ENCODE data around the gene DDX3X. TPM values are rescaled to one million over a fixed set of nuclear protein-coding genes. Genes with fewer than 3 reads are reported as not detected.

Gene DDX3X
- polyA plus RNA-seq, 1 of the 3 experiments (the other 2 are of a cell fraction): 30.9 TPM

DNA sequence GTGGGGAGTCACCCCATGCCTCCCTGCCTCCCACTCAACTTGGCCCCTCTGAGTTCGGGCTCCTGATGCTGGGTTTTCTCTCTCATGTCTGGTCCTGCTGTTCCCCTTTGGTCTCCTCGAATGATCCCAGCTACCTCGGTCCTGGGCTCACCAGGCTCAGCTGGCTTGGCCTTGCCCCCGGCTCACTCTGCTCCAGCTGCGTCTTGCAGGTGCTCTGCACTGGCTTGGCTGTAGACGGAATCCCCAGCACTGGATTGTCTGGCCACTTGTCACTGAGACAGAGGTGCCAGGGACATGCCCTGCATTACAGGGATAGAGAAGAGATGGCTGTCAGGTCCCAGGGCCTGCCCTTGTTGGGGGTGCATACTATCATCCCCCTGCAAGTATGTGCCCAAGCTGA is 71.6 kb downstream of the DDX3X start:
- no peak overlapping the region for H3K4me3 ChIP-seq (ENCODE audit: low read depth in 2 of 2, low read length in 1 of 2)
- H3K4me2 ChIP-seq: no peak overlapping the region
- ChIA-PET POLR2A (no interaction called here), CTCF (no interaction called here)
- DNase-seq: no peak
- no peaks in the 10 kb centered on the region for H3F3A ChIP-seq (replicated peaks; ENCODE audit: insufficient read depth)
- H3K4me1 ChIP-seq (ENCODE audit: control insufficient read depth in 1 of 2, insufficient read depth in 2 of 2, low read depth in 1 of 2, low read length in 1 of 2): peaks cover 0 to 2% of the 10 kb centered on the region in 2 experiments; a peak in 1 of 4 replicates
- peaks cover 4% of the 10 kb centered on the region; the same call in 1 of the 2 replicates for H3K27me3 ChIP-seq (ENCODE audit: insufficient read depth)
- WGBS (ENCODE audit: low lambda C conversion rate): 69% methylated on average over 6 of the region's 6 CpGs
- H3K9me2 ChIP-seq: no peaks in the 10 kb centered on the region
- no peaks in the 10 kb centered on the region for H3K9me3 ChIP-seq
- no peaks in the 10 kb centered on the region for H4K20me1 ChIP-seq (ENCODE audit: insufficient read depth)
- no peak overlapping the region for H2AFZ ChIP-seq (ENCODE audit: low read depth)
- no peak overlapping the region for H3K27ac ChIP-seq (ENCODE audit: low read depth in 2 of 2, low read length in 1 of 2)
- H3K36me3 ChIP-seq (replicated peaks in 1 of 2; ENCODE audit: control insufficient read depth in 1 of 2, insufficient read depth in 2 of 2, low read length in 1 of 2): no peaks in the 10 kb centered on the region
- H3K9ac ChIP-seq: no peak overlapping the region
- no peaks in the 10 kb centered on the region for H3K79me2 ChIP-seq (ENCODE audit: insufficient read depth)
- no peak for TF ChIP-seq JUND (IDR thresholded peaks at IDR 0.05)
- TF ChIP-seq FOXM1 (IDR thresholded peaks at IDR 0.05; ENCODE audit: low read depth): no peak
- no peak for TF ChIP-seq RFX5 (IDR thresholded peaks at IDR 0.05; ENCODE audit: low read length)
- TF ChIP-seq RCOR1 (IDR thresholded peaks at IDR 0.05; ENCODE audit: low read length): no peak
- TF ChIP-seq YY1 (IDR thresholded peaks at IDR 0.05; ENCODE audit: low read depth): no peak
- TF ChIP-seq SIN3A (IDR thresholded peaks at IDR 0.05; ENCODE audit: borderline replicate concordance, low read depth, low read length): no peak
- TF ChIP-seq MXI1 (IDR thresholded peaks at IDR 0.05; ENCODE audit: low read depth, low read length): no peak

DNA sequence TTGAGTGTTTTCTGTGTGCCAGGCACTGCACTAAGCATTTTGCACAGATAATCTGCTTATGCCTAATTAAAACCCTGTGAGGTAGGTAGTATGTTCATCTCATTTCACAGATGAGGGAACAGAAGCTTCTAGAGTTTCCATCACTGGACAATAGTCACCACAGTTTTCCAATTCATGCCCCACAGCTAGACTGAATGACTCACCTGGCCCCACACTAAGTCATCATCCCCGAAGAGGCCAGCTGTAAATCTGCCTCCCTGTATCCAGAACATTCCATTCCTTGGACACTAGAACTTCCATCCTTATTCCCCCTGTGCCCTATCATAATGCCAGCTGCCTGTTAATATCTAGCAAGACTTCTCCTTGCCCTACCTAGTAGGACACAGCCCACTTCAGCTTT is 72.2 kb downstream of the DDX3X start:
- Histone ChIP-seq H3K4me1 (ENCODE audit: control insufficient read depth in 1 of 2, insufficient read depth in 2 of 2, low read depth in 1 of 2, low read length in 1 of 2) (peaks cover 0 to 2% of the 10 kb centered on the region in 2 experiments; a peak in 1 of 4 replicates), H3K27ac (ENCODE audit: low read depth in 2 of 2, low read length in 1 of 2) (no peak overlapping the region), H3K9me2 (no peaks in the 10 kb centered on the region), H3K4me3 (ENCODE audit: low read depth in 2 of 2, low read length in 1 of 2) (no peak overlapping the region), H3K4me2 (no peak overlapping the region), H3K36me3 (replicated peaks in 1 of 2; ENCODE audit: control insufficient read depth in 1 of 2, insufficient read depth in 2 of 2, low read length in 1 of 2) (no peaks in the 10 kb centered on the region), H3K9me3 (no peaks in the 10 kb centered on the region), H2AFZ (ENCODE audit: low read depth) (no peak overlapping the region), H3K9ac (no peak overlapping the region), H3F3A (replicated peaks; ENCODE audit: insufficient read depth) (no peaks in the 10 kb centered on the region), H3K27me3 (ENCODE audit: insufficient read depth) (peaks cover 4% of the 10 kb centered on the region; the same call in 1 of the 2 replicates), H3K79me2 (ENCODE audit: insufficient read depth) (no peaks in the 10 kb centered on the region), H4K20me1 (ENCODE audit: insufficient read depth) (no peaks in the 10 kb centered on the region)
- 18% methylated on average over 1 of the region's 1 CpG for WGBS (ENCODE audit: low lambda C conversion rate)
- POLR2A ChIA-PET: interaction anchor here (0.6 kb wide), 1 partner anchor 16 kb away, joined by 3 read pairs; no protein-coding TSS in a partner anchor
- CTCF ChIA-PET: no interaction called here
- TF ChIP-seq EZH2phosphoT487 (IDR thresholded peaks at IDR 0.05; ENCODE audit: borderline replicate concordance, low read depth) (no peak), POLR2AphosphoS5 (IDR thresholded peaks at IDR 0.05; ENCODE audit: low read depth, low read length) (no peak), TCF12 (IDR thresholded peaks at IDR 0.05) (no peak), SMC3 (IDR thresholded peaks at IDR 0.05; ENCODE audit: low read depth, low read length) (no peak)
- DNase-seq: no peak

DNA sequence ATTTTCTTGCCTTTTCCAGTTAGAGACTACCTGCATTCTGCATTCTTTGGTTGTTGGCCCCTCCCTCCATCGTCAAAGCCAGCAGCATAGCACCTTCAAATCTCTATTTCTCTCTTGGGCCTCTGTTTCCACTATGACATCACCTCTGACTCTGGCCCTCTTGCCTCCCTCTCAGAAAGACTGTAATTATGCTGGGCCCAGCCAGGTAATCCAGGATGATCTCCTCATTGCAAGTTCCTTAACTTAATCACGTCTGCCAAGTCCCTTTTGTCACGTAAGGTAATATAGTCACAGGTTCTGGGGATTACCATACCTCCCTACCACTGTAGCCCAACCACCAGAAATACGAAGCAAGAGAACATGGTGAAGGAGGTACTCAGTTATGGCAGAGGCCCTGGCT is 73.9 kb downstream of the DDX3X start:
- POLR2A ChIA-PET: no interaction called here
- TF ChIP-seq, protein P1, sequence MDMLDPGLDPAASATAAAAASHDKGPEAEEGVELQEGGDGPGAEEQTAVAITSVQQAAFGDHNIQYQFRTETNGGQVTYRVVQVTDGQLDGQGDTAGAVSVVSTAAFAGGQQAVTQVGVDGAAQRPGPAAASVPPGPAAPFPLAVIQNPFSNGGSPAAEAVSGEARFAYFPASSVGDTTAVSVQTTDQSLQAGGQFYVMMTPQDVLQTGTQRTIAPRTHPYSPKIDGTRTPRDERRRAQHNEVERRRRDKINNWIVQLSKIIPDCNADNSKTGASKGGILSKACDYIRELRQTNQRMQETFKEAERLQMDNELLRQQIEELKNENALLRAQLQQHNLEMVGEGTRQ (IDR thresholded peaks at IDR 0.05; ENCODE audit: borderline replicate concordance, low read depth, low read length): no peak
- TF ChIP-seq RAD21 (IDR thresholded peaks at IDR 0.05; ENCODE audit: low read length) (no peak), MXI1 (IDR thresholded peaks at IDR 0.05; ENCODE audit: low read depth, low read length) (no peak), JUND (IDR thresholded peaks at IDR 0.05) (no peak), EZH2phosphoT487 (IDR thresholded peaks at IDR 0.05; ENCODE audit: borderline replicate concordance, low read depth) (no peak), FOXM1 (IDR thresholded peaks at IDR 0.05; ENCODE audit: low read depth) (no peak), RFX5 (IDR thresholded peaks at IDR 0.05; ENCODE audit: low read length) (no peak), EP300 (IDR thresholded peaks at IDR 0.05; ENCODE audit: borderline replicate concordance in 1 of 2, low read depth in 1 of 2, low read length in 1 of 2) (no peak), MEF2A (IDR thresholded peaks at IDR 0.05; ENCODE audit: borderline replicate concordance, low read depth) (no peak)
- TF ChIP-seq, protein P2, sequence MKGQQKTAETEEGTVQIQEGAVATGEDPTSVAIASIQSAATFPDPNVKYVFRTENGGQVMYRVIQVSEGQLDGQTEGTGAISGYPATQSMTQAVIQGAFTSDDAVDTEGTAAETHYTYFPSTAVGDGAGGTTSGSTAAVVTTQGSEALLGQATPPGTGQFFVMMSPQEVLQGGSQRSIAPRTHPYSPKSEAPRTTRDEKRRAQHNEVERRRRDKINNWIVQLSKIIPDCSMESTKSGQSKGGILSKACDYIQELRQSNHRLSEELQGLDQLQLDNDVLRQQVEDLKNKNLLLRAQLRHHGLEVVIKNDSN (IDR thresholded peaks at IDR 0.05; ENCODE audit: borderline replicate concordance, low read depth): no peak
- TF ChIP-seq, protein P3, sequence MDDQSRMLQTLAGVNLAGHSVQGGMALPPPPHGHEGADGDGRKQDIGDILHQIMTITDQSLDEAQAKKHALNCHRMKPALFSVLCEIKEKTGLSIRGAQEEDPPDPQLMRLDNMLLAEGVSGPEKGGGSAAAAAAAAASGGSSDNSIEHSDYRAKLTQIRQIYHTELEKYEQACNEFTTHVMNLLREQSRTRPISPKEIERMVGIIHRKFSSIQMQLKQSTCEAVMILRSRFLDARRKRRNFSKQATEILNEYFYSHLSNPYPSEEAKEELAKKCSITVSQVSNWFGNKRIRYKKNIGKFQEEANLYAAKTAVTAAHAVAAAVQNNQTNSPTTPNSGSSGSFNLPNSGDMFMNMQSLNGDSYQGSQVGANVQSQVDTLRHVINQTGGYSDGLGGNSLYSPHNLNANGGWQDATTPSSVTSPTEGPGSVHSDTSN (IDR thresholded peaks at IDR 0.05): no peak

More for the DNA sequence above, 73.9 kb downstream of the DDX3X start:
- no peak overlapping the region for H3K27ac ChIP-seq (ENCODE audit: low read depth in 2 of 2, low read length in 1 of 2)
- no peaks in the 10 kb centered on the region for H3K79me2 ChIP-seq (ENCODE audit: insufficient read depth)
- no peaks in the 10 kb centered on the region for H3K9me2 ChIP-seq
- H2AFZ ChIP-seq (ENCODE audit: low read depth): no peak overlapping the region
- H3K4me2 ChIP-seq: no peak overlapping the region
- peaks cover 0 to 2% of the 10 kb centered on the region in 2 experiments; a peak in 1 of 4 replicates for H3K4me1 ChIP-seq (ENCODE audit: control insufficient read depth in 1 of 2, insufficient read depth in 2 of 2, low read depth in 1 of 2, low read length in 1 of 2)
- CTCF ChIA-PET: no interaction called here
- peaks cover 4% of the 10 kb centered on the region; the same call in 1 of the 2 replicates for H3K27me3 ChIP-seq (ENCODE audit: insufficient read depth)
- WGBS (ENCODE audit: low lambda C conversion rate): 56% methylated on average over 4 of the region's 4 CpGs
- H4K20me1 ChIP-seq (ENCODE audit: insufficient read depth): no peaks in the 10 kb centered on the region
- H3K9me3 ChIP-seq: no peaks in the 10 kb centered on the region
- no peak overlapping the region for H3K4me3 ChIP-seq (ENCODE audit: low read depth in 2 of 2, low read length in 1 of 2)
- DNase-seq: no peak
- no peak overlapping the region for H3K9ac ChIP-seq
- H3F3A ChIP-seq (replicated peaks; ENCODE audit: insufficient read depth): no peaks in the 10 kb centered on the region
- no peaks in the 10 kb centered on the region for H3K36me3 ChIP-seq (replicated peaks in 1 of 2; ENCODE audit: control insufficient read depth in 1 of 2, insufficient read depth in 2 of 2, low read length in 1 of 2)
